ENCODE measurements around the gene DRD4.
"Not testable (repeated sequence)": the region's sequence is repeated elsewhere in the genome, so short reads cannot be mapped to it uniquely, and the experiment has no call there.

Gene DRD4

GRCh38 chr11:647672-648158 is 10.6 kb downstream of the DRD4 start:
- not testable (repeated sequence) for H2BK120ac ChIP-seq (ENCODE audit: low read depth, low read length)

GRCh38 chr11:650482-650881 is 13.4 kb downstream of the DRD4 start:
- H2AK5ac ChIP-seq (ENCODE audit: low read length) = no peak overlapping the region
- no peaks in the 10 kb centered on the region for H3K36me3 ChIP-seq (ENCODE audit: control insufficient read depth, insufficient read depth, low read length)

More at GRCh38 chr11:647672-648158, 10.6 kb downstream of the DRD4 start:
- not testable (repeated sequence) for H3K56ac ChIP-seq (ENCODE audit: low read length); H2AK5ac ChIP-seq (ENCODE audit: low read length); H3K36me3 ChIP-seq (ENCODE audit: control insufficient read depth, insufficient read depth, low read length); H3K79me1 ChIP-seq (ENCODE audit: low read length); H2BK15ac ChIP-seq (replicated peaks; ENCODE audit: low read depth); H3K18ac ChIP-seq (ENCODE audit: low read length); H3K23ac ChIP-seq (ENCODE audit: low read length); H3K4me1 ChIP-seq (ENCODE audit: control insufficient read depth, low read depth, low read length); H4K8ac ChIP-seq (ENCODE audit: low read depth, low read length); H4K5ac ChIP-seq (ENCODE audit: low read length); H3K4me2 ChIP-seq (ENCODE audit: low read length); H3K4me3 ChIP-seq (ENCODE audit: low read length); DNase-seq; H3K79me2 ChIP-seq (ENCODE audit: control insufficient read depth, insufficient read depth, low read length); H3K27me3 ChIP-seq (ENCODE audit: insufficient read depth, low read length, poor library complexity); H3K9ac ChIP-seq (ENCODE audit: low read length); H3K27ac ChIP-seq (ENCODE audit: low read depth, low read length); H2BK5ac ChIP-seq (ENCODE audit: low read length); H3K4ac ChIP-seq (ENCODE audit: low read depth, low read length)
- no CpG with 5 or more reads among the region's 14 CpGs for WGBS (ENCODE audit: extremely low coverage, insufficient coverage, low lambda C conversion rate)

GRCh38 chr11:653136-653535 is 16.1 kb downstream of the DRD4 start:
- WGBS (ENCODE audit: extremely low coverage, insufficient coverage, low lambda C conversion rate) = no CpG with 5 or more reads among the region's 14 CpGs
- H3K9ac ChIP-seq (ENCODE audit: low read length); H2BK5ac ChIP-seq (ENCODE audit: low read length); H4K8ac ChIP-seq (ENCODE audit: low read depth, low read length); H3K56ac ChIP-seq (ENCODE audit: low read length); H3K79me2 ChIP-seq (ENCODE audit: control insufficient read depth, insufficient read depth, low read length); H3K79me1 ChIP-seq (ENCODE audit: low read length); H3K23ac ChIP-seq (ENCODE audit: low read length); H3K4ac ChIP-seq (ENCODE audit: low read depth, low read length); H2BK15ac ChIP-seq (replicated peaks; ENCODE audit: low read depth); H3K27ac ChIP-seq (ENCODE audit: low read depth, low read length); H3K27me3 ChIP-seq (ENCODE audit: insufficient read depth, low read length, poor library complexity); H3K36me3 ChIP-seq (ENCODE audit: control insufficient read depth, insufficient read depth, low read length); H3K4me3 ChIP-seq (ENCODE audit: low read length); DNase-seq; H3K18ac ChIP-seq (ENCODE audit: low read length); H2BK120ac ChIP-seq (ENCODE audit: low read depth, low read length); H3K4me1 ChIP-seq (ENCODE audit: control insufficient read depth, low read depth, low read length); H4K5ac ChIP-seq (ENCODE audit: low read length); H2AK5ac ChIP-seq (ENCODE audit: low read length); H3K4me2 ChIP-seq (ENCODE audit: low read length): not testable (repeated sequence)

More at GRCh38 chr11:650482-650881, 13.4 kb downstream of the DRD4 start:
- WGBS (ENCODE audit: extremely low coverage, insufficient coverage, low lambda C conversion rate) = no CpG with 5 or more reads among the region's 10 CpGs
- Histone ChIP-seq H3K4me2 (ENCODE audit: low read length) (no peak overlapping the region), H3K56ac (ENCODE audit: low read length) (no peak overlapping the region), H3K23ac (ENCODE audit: low read length) (no peak overlapping the region), H2BK15ac (replicated peaks; ENCODE audit: low read depth) (no peak overlapping the region), H2BK120ac (ENCODE audit: low read depth, low read length) (no peak overlapping the region), H3K4me3 (ENCODE audit: low read length) (no peak overlapping the region), H3K4me1 (ENCODE audit: control insufficient read depth, low read depth, low read length) (no peaks in the 10 kb centered on the region), H3K4ac (ENCODE audit: low read depth, low read length) (no peak overlapping the region), H3K79me1 (ENCODE audit: low read length) (no peaks in the 10 kb centered on the region), H3K9ac (ENCODE audit: low read length) (no peak overlapping the region), H3K27ac (ENCODE audit: low read depth, low read length) (no peak overlapping the region), H2BK5ac (ENCODE audit: low read length) (no peak overlapping the region), H4K5ac (ENCODE audit: low read length) (no peak overlapping the region), H3K18ac (ENCODE audit: low read length) (no peak overlapping the region), H3K79me2 (ENCODE audit: control insufficient read depth, insufficient read depth, low read length) (no peaks in the 10 kb centered on the region), H3K27me3 (ENCODE audit: insufficient read depth, low read length, poor library complexity) (no peaks in the 10 kb centered on the region), H4K8ac (ENCODE audit: low read depth, low read length) (no peak overlapping the region)
- DNase-seq = no peak

- no peaks in the 10 kb centered on the region for H3K36me3 ChIP-seq (ENCODE audit: control insufficient read depth, insufficient read depth, low read length)
- no peak overlapping the region for H4K5ac ChIP-seq (ENCODE audit: low read length)
- H3K27ac ChIP-seq (ENCODE audit: low read depth, low read length) = no peak overlapping the region
- H3K27me3 ChIP-seq (ENCODE audit: insufficient read depth, low read length, poor library complexity) = no peaks in the 10 kb centered on the region
- no peak overlapping the region for H2BK120ac ChIP-seq (ENCODE audit: low read depth, low read length)
- no peak for DNase-seq
- no peak overlapping the region for H4K8ac ChIP-seq (ENCODE audit: low read depth, low read length)
- no peak overlapping the region for H3K18ac ChIP-seq (ENCODE audit: low read length)
- H3K4me3 ChIP-seq (ENCODE audit: low read length) = no peak overlapping the region
- no peak overlapping the region for H3K4me2 ChIP-seq (ENCODE audit: low read length)
- no peak overlapping the region for H2AK5ac ChIP-seq (ENCODE audit: low read length)
- H3K9ac ChIP-seq (ENCODE audit: low read length) = no peak overlapping the region
- H3K4me1 ChIP-seq (ENCODE audit: control insufficient read depth, low read depth, low read length) = no peaks in the 10 kb centered on the region
- no peaks in the 10 kb centered on the region for H3K79me2 ChIP-seq (ENCODE audit: control insufficient read depth, insufficient read depth, low read length)
- H3K56ac ChIP-seq (ENCODE audit: low read length) = no peak overlapping the region
- H3K79me1 ChIP-seq (ENCODE audit: low read length) = no peaks in the 10 kb centered on the region
- no peak overlapping the region for H2BK5ac ChIP-seq (ENCODE audit: low read length)
- WGBS (ENCODE audit: extremely low coverage, insufficient coverage, low lambda C conversion rate) = no CpG with 5 or more reads among the region's 15 CpGs
- H3K23ac ChIP-seq (ENCODE audit: low read length) = no peak overlapping the region
- no peak overlapping the region for H2BK15ac ChIP-seq (replicated peaks; ENCODE audit: low read depth)
- no peak overlapping the region for H3K4ac ChIP-seq (ENCODE audit: low read depth, low read length)
Observed at GRCh38 chr11:653837-654236, 16.8 kb downstream of the DRD4 start.

- not testable (repeated sequence) for H3K23ac ChIP-seq (ENCODE audit: low read length); H3K9ac ChIP-seq (ENCODE audit: low read length); H3K27me3 ChIP-seq (ENCODE audit: insufficient read depth, low read length, poor library complexity); H3K79me2 ChIP-seq (ENCODE audit: control insufficient read depth, insufficient read depth, low read length); DNase-seq; H3K4me1 ChIP-seq (ENCODE audit: control insufficient read depth, low read depth, low read length); H4K8ac ChIP-seq (ENCODE audit: low read depth, low read length); H2BK120ac ChIP-seq (ENCODE audit: low read depth, low read length); H2BK5ac ChIP-seq (ENCODE audit: low read length); H4K5ac ChIP-seq (ENCODE audit: low read length); H3K79me1 ChIP-seq (ENCODE audit: low read length); H3K18ac ChIP-seq (ENCODE audit: low read length); H3K36me3 ChIP-seq (ENCODE audit: control insufficient read depth, insufficient read depth, low read length); H3K4ac ChIP-seq (ENCODE audit: low read depth, low read length); H3K4me2 ChIP-seq (ENCODE audit: low read length); H3K56ac ChIP-seq (ENCODE audit: low read length); H2BK15ac ChIP-seq (replicated peaks; ENCODE audit: low read depth); H3K4me3 ChIP-seq (ENCODE audit: low read length); H3K27ac ChIP-seq (ENCODE audit: low read depth, low read length); H2AK5ac ChIP-seq (ENCODE audit: low read length)
- WGBS (ENCODE audit: extremely low coverage, insufficient coverage, low lambda C conversion rate) = no CpG with 5 or more reads among the region's 12 CpGs
Observed at GRCh38 chr11:654444-654843, 17.4 kb downstream of the DRD4 start.

- Histone ChIP-seq H2BK5ac (ENCODE audit: low read length) (no peak overlapping the region), H3K4me2 (ENCODE audit: low read length) (no peak overlapping the region), H3K4ac (ENCODE audit: low read depth, low read length) (no peak overlapping the region), H3K4me3 (ENCODE audit: low read length) (no peak overlapping the region), H2BK15ac (replicated peaks; ENCODE audit: low read depth) (no peak overlapping the region), H3K79me1 (ENCODE audit: low read length) (no peaks in the 10 kb centered on the region), H4K5ac (ENCODE audit: low read length) (no peak overlapping the region), H2BK120ac (ENCODE audit: low read depth, low read length) (no peak overlapping the region), H3K18ac (ENCODE audit: low read length) (no peak overlapping the region), H3K56ac (ENCODE audit: low read length) (no peak overlapping the region), H3K79me2 (ENCODE audit: control insufficient read depth, insufficient read depth, low read length) (no peaks in the 10 kb centered on the region), H3K4me1 (ENCODE audit: control insufficient read depth, low read depth, low read length) (no peaks in the 10 kb centered on the region), H4K8ac (ENCODE audit: low read depth, low read length) (no peak overlapping the region), H3K36me3 (ENCODE audit: control insufficient read depth, insufficient read depth, low read length) (no peaks in the 10 kb centered on the region), H2AK5ac (ENCODE audit: low read length) (no peak overlapping the region), H3K23ac (ENCODE audit: low read length) (no peak overlapping the region), H3K27ac (ENCODE audit: low read depth, low read length) (no peak overlapping the region), H3K27me3 (ENCODE audit: insufficient read depth, low read length, poor library complexity) (no peaks in the 10 kb centered on the region), H3K9ac (ENCODE audit: low read length) (no peak overlapping the region)
- no peak for DNase-seq
- WGBS (ENCODE audit: extremely low coverage, insufficient coverage, low lambda C conversion rate) = no CpG with 5 or more reads among the region's 30 CpGs
Observed at GRCh38 chr11:655036-655726, 18.1 kb downstream of the DRD4 start.

All from mesendoderm (in vitro differentiated cells).